ENCODE data around the gene RPA3.
A peak's percentile ranks its signal among the peaks of the same experiment; 100 is the strongest.

The RPA3 gene

GRCh38 chr7:7732621-7733281 is 14.3 kb upstream of the RPA3 start:
- DNase-seq, result peak; percentile 36

DNA sequence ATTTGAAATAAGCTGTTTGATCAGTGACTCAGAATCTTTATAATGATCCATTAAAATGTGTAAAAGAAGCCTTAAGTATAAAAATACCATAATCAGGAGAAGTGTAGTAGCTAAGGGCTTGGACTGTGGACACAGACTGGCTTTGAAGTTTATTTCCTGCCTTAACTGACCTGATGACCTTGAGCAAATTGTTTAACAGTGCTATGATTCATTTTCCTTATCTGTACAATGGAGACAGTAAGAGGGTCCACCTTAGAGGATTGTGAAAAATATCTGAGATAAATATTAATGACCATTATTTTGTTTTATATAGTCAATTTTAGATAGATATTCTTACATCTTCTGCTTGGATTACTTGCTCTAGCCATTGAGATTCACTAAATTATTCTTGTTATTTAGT is 13.3 kb upstream of the RPA3 start:
- no peak for DNase-seq

GRCh38 chr7:7720750-7721621 is 2.6 kb upstream of the RPA3 start:
- no peak for DNase-seq

- DNase-seq, result no peak
Observed at GRCh38 chr7:7720193-7720592, 1.8 kb upstream of the RPA3 start.

GRCh38 chr7:7719236-7719635 is 829 bp upstream of the RPA3 start:
- DNase-seq, result peak; percentile 26

DNA sequence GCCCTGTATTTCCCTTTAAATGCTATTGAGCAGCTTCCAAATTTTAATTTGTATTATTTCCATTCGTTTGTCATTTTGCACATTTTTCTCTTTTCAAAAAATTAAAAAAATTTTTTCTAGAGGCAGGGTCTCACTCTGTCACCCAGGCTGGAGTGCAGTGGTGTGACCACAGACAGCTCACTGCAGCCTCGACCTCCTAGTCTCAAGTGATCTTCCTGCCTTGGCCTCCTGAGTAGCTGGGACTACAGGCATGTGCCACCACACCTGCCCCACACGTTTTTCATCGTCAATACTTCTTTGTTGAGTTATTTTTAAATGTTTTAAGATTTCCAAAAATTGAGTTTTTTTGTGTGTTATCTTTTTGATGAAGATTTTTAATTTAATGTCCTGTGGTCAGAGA is 4.7 kb downstream of the RPA3 start:
- DNase-seq, result no peak

GRCh38 chr7:7710469-7710868 is 7.9 kb downstream of the RPA3 start:
- no peak for DNase-seq

GRCh38 chr7:7709291-7709690 is 9.1 kb downstream of the RPA3 start:
- no peak for DNase-seq

DNA sequence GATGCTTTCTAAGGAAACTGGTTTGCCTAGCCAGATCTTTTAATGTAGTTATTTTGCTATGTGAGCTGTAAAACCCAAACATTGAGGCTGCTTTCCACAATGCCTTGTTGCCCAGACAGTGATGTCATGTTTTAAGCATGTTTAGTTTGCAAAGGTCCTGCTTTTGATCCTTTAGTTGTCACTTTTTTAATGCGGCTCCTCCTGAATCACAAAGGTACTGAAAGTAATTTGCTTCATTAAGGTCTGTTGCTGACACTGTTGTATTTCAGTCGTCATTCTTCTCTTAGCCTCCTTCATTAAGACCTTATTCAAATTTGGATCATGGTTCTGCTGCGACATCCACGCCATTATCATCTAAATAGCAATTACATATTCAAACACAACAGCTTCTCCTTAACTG is 10.6 kb downstream of the RPA3 start:
- peak; percentile 35 for DNase-seq

DNA sequence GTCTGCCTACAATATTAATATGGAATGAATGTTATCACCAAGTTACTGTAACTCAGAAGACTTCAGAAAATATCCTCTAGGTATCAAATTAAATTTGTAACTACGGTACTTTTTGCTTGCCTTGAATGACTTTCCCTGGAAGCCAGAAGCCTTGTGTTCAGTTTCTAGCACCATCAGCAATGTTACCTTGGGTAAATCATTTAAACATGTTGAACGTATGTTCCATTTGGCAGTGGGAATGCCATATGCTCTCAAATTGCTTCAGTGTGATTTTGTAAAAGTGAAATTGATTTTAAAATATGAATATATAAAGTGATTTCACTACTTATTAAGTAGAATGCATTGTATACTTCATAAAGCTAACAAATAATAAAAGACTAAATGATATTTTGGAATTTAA is 11.2 kb downstream of the RPA3 start:
- DNase-seq, result no peak

GRCh38 chr7:7706556-7707172 is 11.7 kb downstream of the RPA3 start:
- DNase-seq, result no peak

GRCh38 chr7:7706101-7706511 is 12.3 kb downstream of the RPA3 start:
- DNase-seq, result no peak

DNA sequence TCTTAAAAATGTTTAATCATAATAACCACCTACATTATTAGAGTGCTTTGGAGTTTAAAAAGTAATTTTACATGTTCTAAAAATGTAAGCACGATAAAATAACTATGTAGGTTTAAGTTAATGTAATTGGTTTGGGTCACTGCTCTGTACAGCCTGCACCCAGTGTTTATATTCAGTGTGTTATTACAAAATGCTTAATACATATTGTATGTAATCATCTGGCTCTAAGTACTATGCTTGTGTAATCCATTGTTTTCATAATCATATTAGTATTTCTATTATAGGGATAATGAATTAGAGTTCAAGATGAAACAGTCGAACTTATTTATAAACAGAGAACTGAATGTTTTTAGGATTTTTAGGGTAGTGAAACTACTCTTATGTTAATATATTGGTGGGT is 13.1 kb downstream of the RPA3 start:
- no peak for DNase-seq

- DNase-seq, result no peak
Observed at GRCh38 chr7:7704867-7705266, 13.5 kb downstream of the RPA3 start.

GRCh38 chr7:7703427-7703826 is 15.0 kb downstream of the RPA3 start:
- no peak for DNase-seq

DNA sequence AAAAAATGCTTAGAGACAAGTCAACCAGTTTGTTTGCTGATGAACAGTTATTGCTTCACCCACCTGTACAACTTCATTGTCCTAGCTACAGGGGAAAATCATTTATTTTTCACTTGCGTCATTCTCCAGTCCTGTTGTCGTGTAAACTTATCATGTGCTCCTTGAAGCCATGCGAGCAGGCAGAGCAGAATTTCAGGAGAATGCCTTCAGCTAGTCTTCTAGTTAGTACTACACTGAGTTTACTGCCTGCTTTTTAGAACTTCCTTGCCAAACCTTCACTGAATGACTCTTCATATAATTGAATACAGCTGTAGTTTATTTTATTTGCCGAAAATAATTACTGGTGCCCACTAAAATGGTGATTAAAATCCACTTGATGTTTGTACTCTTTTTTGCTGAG is 15.6 kb downstream of the RPA3 start:
- no peak for DNase-seq

- DNase-seq, result no peak
Observed at GRCh38 chr7:7701527-7701926, 16.9 kb downstream of the RPA3 start.

DNA sequence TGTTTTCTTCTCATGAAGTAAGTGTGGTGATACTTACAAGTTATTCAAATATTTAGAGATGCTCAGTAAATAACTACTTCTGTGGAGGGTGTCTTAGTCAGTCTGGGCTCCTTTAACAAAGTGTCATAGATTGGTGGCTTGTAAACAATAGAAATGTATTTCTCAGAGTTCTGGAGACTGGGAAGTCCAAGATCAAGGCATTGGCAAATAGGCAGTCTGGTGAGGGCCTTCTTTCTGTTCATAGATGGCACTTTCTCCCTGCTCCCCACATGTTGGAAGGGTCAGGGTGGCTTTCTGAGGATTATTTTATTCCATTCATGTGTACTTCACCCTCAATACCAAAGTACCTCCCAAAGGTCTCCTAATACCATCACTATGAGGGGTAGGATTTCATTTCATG is 18.4 kb downstream of the RPA3 start:
- DNase-seq, result no peak

DNA sequence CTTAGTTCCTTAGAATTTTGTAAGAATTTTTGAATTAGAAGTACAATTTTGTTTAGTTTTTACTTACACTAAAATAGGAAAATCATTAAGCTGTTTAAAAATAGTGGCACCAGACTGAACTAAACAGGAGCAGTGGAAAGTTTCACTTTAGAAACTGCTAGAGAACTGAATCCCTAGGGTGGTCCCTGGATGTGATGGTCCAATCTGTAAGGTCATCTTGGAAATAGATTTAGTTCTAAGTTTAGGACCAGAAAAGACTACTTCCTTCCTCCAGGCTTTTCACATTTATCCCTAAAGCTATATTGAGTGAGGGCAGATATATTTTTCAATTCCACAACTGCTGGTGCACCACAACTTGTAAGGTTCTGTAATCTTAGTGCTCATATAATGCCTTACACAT is 19.0 kb downstream of the RPA3 start:
- no peak for DNase-seq

DNA sequence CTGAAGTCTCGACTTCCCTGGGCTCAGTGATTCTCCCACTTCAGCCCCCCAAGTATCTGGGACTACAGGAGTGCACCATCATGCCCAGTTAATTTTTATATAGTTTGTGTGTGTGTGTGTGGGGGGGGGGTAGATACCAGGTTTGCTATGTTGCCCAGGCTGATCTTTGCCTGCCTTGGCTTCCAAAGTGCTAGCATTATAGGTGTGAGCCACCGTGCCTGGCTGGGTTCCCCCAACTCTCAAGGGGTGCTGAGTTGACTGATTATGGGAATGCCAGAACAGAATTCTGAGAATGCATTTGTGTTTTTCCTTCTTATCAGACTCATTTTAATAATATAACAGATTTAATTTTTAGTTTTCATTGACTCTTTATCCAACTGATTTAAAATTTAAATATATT is 19.5 kb downstream of the RPA3 start:
- DNase-seq, result no peak

DNA sequence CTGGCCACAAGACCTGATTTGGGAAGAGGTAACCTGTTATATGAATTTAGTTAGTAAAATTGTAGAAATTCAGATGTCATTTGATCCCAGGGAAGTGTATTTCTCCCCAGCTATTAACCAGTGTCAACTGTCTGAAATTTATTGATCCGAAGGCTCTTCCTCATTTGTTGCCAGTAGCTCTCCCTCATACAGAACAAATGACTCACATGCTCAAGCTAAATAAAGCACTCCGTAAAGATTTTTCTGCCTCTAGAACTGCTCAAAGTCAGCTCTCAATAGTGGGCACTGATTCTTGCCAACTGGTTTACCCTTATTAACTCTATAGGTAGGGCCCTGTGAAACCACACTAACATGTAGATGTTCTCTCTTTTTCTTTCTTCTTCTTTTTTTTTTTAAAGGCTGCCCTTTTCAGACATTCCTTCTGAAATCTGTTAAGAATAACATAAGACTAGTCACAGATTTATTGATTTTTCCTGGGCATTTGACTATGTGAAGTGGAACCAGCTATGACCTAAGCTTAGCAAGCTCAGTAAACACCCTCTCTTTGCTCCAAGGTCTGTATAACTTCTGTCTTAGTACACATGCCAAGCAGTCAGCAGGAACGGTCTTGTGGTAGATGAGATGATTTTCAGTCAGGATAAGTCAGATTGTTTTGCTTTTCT is 21.8 kb downstream of the RPA3 start:
- DNase-seq, result peak; percentile 49

- DNase-seq, result no peak
Observed at GRCh38 chr7:7695111-7695817, 23.1 kb downstream of the RPA3 start.

GRCh38 chr7:7694542-7694941 is 23.9 kb downstream of the RPA3 start:
- DNase-seq, result no peak

Measured in fibroblast of skin of back (primary cell).